HG03025 (cell line): ENCODE data around the gene SV2A.

Source experiments
- ATAC-seq: cut with Tn5 transposase; IDR thresholded peaks from one replicate; pipeline ENCODE4 v1.9.1; 2021; ENCODE audit warnings: mild to moderate bottlenecking, moderate library complexity; ENCODE audit not compliant: unreplicated experiment, low FRiP score

Gene SV2A

DNA sequence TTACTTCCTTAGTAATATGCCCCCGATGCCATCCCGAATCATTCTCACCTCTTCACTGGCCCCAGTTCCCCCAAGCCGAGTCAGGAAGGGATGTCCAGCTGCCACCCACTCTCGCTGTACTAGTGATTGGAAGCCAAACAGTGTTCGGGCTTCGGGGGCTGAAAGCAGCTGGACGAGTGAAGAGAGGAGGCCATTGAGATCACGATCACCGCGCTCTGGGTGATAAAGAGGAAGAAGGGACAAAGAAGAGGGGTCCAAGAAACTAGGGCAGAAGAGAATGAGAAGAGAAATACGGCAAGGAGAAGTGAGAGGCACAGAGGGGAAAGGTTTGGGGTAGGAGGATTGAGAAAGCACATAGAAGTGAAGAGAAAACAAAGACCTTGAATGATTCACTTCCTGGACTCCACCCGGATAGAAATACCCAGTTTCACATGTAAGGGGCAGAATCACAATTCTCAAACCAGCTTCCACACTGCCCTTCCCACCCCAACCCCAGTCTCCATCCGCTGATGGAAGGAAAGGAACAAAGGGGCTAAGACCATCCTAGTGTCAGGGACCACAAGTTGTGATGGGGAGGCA, 13.7 kb upstream of the SV2A start:
- ATAC-seq = no peak

DNA sequence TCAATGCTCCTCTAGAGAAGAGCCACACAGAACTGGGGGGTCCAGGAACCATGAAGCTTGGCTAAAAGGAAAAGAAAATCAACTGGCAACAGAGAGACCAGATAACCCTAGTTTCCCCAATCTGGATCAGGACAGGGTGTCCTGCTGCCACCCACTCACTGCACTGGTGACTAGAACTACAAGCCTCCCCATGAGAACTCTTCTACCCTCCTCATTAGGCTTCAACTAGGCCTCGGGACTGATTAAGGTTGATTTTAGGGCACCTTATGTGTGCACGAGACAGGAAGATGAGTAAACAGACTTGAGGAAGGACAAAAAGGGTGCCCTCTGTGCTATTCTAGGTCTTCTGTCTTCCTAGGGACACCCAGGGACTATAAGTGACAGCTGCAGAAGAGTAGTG, 12.2 kb upstream of the SV2A start:
- ATAC-seq = no peak

DNA sequence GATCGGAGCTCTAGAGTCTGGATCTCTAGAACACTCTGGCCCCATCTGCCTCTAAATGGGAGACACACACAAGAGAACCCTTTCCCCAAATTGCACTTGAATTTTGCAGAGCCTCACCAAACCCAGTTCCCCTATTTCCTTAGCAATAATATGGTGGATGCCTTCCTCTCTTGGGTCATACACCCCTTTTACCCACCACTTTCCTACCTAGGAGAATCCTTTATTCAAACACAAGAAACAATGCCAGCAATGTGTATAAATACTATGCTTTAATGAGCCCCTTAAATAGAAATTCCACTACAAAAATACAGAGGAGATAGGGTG, 10.7 kb upstream of the SV2A start:
- ATAC-seq = no peak

DNA sequence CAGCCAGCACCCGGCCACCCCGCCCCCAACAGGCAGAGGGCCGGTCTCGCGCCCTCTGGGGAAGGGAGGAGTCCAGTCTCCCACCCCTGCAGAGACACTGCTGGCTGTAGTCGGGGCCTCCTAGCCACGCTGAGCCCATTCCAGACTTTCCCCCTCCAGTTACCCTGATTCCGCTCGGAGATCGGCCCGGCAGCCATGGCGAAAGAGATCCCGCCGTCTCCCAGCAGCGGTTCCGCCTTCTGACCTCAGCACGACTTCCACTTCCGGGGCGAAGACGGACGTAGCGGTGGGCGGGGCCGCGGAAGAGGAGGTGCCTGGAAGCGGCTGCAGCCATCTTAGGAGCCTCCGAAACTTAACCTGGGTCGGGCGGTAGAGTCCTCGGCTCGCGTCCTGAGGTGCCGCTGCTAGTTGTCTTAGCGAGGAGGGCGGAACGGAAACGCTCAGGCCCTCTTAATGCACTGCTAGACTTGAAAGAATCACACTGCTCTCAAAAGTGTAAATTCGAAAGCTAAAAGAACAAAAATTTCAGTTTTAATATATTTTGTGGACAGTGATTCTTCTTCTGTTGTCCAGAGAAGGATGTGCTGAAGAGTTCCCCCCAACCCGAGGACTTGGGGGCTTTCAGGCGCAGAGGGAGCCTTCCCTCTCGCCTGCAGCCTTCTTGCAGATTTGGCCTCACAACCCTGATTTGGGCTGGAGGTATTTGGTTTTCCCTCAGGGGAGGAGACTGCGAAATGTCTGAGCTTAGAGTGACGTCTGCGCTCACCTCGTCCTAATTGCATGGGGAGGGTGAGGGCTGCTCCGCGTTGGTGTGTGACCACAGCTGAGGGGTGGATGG, 10.1 kb upstream of the SV2A start, which contains the start of gene SF3B4:
SF3B4 (minus strand) TSS at position 241 of the 838 bp plus-strand sequence; CDS start at position 197, 44 bp downstream.
- peak; percentile 91 for ATAC-seq

DNA sequence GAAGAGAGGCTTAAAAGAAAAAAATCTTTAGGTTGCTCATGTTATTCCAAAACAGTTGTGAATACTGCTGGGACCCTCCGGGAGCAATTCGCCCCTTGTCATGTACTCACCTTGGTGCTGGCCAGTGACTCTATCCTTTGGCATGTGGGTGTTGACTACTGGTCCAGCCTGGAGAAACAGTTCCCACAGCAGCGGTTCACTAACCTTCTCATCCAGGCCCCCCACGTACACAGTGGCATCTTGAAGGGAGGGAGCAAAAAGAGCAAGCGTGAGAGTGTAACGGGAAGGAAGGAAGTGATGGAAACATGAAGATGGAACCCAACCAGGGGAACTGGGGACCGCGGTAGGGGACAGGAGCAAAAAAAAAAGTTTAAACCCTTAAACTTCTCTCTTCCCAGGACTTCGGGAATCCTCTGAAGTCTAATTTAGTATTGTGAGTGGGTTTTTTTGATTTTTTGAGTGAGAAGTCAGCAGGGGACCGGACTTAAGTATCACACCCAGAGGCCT, 9.5 kb upstream of the SV2A start:
- ATAC-seq = peak; percentile 7

DNA sequence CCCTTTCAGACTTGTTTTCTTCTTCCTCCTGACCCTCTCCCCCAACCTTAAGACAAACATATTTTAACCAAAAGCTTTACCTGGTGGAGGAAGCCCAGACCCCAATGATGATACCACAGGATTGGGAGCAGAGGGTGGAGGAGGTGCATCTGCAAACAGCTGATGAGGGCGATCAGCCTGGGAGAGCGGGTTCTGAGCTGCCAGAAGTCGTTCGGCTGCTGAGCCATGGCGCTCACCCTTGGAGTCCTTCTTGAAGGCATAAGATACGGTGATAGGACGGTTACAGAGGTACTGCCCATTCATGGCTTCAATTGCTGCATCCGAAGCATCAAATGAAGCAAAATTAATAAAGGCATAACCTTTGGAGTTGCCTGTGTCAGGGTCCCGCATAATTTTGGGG, 8.7 kb upstream of the SV2A start:
- no peak for ATAC-seq

DNA sequence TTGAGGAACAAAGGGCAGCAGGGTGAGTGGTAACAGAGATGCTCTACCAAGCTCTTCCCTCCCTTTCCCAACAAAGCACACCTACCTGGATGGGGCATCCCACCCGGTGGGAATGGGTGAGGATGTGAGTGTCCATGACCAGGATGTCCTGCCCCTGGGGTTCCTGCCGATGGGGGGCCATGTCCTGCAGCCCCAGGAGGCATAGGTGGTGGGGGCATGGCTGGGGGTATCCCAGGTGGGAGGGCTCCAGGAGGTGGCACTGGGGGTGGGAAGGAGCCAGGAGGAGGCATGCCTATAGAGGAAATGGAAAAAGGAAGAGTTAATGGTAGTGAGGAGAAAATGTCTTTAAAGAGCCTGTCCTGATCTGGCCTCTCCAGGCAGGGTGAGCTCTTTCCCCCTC, 8.1 kb upstream of the SV2A start:
- no peak for ATAC-seq

DNA sequence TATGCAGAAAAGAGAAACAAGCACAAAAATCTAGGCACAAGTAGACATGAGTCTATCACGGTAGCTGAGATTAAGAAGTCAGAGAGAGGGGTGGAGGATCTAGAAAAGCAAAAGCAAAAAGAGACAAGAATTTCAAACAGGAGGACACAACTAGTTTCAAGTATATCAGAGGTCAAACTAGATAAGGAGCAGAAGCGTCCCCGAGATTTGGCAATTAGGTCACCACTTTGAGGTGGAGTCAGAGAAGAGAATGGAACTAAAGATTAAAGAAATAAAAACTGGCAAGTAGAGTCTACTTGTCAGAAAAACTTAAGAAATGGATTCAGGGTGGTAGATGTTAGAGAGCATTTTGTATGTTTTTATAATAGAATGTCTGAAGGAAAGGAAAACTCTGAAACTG, 7.7 kb upstream of the SV2A start:
- no peak for ATAC-seq

DNA sequence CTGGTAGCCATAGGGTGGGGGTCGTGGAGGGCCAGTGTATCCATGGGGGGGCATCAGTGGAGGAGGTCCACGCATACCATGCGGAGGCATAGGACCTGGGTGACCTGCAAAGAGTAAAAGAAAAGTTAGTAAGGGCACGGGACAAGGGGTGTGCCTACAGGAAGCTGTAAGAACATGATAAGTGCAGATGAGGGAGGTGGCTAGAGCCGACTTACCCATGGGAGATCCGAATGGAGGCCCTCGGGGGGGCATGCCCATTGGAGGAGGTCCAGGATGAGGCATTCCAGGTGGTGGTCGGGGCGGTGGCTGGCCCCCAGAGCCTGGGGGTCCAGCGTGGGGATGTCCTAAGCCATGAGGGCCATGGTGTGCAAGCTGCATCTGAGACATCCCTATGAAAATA, 6.0 kb upstream of the SV2A start:
- no peak for ATAC-seq

DNA sequence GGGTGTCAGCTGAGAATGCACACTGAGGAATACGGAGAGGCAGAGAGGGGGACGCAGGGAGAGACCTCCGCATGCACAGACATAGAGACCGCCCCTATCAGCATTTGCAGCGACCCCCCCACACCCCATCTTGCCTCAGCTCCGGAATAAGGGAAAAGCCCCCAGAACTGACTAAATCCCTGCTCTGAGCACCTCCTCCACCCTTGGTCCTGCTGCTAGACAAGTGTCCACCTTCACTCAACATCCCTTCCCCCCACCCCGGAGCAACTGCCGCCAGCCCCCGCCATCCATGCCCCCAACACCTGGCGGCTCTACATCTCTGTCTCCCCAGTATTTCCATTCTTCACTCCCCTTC, 769 bp downstream of the SV2A start:
- ATAC-seq = no peak

DNA sequence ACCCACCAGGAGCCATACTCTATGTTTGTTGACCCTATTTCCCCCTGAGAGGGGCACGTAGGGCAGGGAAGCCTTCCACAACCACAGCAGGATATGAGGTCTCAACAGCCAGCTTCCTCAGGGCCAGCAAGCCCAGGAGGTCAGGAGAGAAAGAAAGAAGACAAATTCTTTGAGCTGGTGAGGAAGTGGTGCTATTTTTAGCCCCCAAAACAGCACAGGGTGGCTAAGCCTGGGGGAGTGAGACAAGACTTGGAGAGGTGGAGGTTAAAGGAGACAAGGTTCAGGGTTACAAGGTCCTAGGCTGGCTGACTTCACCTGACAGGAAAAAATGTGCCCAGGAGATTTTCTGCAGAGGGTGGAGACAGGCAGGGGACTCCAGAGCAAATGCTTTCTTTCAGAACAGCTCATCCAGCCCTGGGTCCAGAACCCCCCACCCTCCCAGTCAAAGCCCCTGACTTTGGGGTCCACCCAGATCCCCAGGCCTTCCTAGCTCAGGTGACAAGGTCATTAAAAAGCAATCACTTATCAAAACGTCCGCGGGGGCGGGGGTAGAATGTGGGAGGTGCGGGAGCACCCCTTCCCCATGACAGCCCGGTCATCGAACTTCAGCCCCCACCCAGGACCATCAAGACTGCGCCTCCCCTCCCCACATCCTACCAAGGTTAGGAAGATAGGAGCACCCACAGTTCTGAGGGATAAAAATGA, 1.3 kb downstream of the SV2A start:
- no peak for ATAC-seq

DNA sequence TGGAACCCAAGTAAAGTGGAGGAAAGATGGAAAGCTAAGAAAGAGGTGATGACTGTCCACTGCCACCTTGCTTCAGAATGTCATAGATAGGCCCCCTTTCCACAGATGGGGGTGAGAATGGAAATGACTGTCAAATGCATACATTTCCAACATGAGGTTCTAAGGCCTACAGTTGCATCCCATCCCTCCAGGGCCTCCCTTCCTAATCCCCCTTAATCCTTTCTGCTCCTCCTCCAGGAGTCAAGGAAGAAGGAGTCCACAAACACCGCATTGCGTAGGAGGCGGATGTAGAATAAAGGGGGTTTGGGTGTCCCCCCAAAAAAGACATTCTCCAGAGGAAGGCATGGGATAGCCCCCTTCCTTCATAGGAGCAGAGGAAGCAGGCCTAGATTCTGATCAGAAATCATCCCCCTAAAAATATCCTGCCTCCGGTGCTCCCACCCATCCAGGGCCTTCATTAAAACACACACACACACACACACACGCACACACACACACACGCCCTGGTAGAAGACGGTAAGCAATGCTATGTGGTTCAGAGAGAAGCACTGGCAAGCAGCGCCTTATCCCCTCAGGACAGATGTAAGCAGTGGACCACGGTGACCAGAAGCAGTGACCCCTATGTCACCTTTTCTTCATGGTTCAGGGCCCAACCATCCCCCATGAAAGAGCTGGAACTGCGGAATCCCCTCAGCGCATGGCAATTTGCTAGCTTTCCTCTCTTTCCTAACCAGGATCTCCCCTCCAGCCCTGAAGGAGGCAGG, 2.0 kb downstream of the SV2A start:
- ATAC-seq = no peak

DNA sequence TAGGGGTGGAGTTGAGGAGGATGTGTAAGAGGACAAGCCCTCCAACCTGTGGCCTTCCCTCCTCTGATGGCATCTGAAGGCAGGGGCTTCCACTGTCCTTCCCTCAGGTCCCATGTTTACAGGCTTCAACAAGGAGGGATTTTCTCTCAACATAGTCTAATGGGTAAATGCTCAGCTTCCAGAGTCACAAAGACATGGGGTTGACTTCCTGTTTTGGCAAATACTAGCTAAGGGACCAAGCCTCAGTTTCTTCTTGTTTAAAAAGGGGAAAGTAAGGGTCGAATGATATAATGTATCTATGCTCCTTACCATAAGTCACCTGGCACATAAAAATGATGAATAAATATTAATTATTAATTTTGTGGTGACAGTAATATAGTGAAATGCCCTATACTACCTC, 3.1 kb downstream of the SV2A start:
- no peak for ATAC-seq

DNA sequence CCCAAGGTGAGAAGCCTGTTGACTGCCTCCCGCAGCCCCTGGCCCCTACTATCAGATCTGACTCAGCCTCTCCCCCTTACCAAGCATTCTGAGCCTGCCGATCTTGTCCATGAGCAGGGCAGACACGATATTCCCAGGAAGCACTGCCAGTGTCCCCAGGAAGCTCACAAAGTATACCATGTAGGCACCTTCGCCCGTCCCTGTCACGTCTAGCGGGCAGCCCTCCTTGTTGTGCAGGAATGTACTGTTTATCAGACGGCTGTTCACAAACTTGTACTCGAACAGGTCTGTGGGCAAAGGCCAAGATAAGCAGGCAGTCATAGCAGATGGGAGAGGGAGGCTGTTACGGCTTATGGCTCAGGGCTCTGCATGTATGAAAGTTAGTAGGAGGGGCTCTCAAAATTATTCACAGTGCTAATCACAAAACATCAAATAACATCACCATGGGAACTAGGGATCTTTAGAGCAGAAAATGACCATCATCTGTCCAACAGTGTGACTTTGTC, 11.0 kb downstream of the SV2A start:
- no peak for ATAC-seq

DNA sequence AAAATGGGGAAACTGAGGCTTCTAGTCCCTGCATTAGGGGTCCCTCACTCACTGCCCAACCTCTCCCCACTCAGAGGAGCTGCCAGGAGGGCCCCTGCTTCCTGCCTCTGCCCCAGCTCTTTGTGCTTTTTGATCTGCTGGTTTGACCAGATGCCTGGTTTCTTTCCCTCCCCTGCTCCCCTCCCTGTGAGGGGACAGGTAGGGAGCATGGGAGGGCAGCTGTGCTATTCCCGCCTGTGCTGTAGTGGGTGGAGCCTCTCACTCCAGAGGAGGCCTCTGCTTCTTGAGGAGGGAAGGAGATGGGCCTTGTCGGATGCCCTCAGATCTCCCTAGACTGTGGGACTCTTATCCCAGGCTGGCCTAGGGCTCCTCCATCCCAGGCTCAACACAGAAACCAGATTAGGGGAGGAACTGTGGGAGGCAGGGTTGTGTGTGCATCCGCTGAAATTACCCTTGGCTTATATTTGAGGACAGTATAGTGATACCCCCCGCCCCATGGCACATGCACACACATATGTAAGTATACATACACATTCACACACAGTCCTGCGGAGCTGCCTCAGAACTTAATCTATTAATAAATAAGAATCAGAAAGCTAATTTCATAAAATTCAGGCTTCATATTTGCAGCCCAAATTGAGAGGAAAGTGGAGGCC, 13.7 kb downstream of the SV2A start:
- ATAC-seq = no peak

DNA sequence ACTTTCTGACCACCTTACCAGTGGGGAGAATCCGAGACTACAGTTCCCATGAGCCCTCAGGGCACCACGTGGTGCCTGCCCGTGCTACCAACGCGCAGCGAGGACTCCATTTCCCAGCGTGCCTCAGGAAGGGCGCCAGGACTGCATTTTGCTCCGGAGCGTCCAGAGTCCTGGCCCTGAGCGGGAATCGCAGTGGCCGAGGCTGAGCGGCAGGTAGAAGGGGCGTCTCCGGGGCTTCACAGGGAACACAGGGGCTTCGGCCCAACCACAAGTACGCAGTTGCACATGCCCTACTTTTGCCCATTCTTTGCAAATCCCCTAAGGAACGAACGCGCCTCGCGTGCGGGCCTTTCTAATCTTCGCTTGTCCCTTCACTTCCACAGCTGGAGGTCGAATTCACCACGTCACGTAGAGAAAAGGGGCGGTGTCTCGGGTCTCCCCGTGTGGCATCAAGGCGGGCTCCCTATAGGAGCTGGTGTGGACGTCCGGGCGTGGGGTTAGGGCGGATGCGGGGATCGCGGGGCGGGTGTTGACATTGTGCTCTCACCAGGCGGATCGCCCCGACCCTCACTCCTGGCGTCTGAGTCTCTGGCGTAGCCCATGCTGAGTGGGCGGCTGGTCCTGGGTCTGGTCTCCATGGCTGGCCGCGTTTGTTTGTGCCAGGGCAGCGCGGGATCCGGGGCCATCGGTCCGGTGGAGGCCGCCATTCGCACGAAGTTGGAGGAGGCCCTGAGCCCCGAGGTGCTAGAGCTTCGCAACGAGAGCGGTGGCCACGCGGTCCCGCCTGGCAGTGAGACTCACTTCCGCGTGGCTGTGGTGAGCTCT, 18.0 kb downstream of the SV2A start, which contains the start of gene BOLA1:
BOLA1 (plus strand) TSS at position 109 of the 825 bp plus-strand sequence; CDS start at position 601, 492 bp downstream.
- ATAC-seq = peak; percentile 77

DNA sequence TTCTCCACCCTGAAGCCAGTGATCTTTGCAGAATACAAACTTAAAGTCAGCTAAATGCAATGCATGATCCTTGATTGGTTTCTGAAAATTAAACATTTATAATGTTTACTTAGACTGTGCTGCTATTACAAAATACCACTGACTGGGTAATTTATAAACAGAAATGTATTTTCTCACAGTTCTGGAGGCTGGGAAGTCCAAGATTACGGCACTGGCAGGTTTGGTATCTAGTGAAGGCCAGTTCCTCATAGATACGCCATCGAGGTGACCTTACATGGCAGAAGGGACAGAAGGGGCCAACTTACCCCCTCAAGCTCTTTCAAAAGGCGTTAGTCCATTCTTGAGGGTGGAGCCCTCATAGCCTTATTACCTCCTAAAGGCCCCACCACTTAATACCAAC, 21.1 kb downstream of the SV2A start:
- ATAC-seq = no peak

DNA sequence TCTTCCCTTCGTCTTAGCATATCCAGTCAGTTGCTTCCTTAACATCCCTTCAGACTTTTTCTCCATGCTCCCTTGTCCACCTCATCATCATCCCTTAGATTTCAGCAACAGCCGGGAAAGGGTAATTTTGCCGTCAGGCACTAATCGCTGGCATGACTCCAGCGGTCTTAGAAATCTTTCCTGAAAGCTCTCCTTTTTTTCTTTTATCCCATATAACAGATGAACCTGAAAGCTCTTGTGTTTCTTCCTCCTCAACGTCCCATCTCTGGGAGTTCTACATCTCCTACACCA, 28.7 kb downstream of the SV2A start:
- no peak for ATAC-seq

DNA sequence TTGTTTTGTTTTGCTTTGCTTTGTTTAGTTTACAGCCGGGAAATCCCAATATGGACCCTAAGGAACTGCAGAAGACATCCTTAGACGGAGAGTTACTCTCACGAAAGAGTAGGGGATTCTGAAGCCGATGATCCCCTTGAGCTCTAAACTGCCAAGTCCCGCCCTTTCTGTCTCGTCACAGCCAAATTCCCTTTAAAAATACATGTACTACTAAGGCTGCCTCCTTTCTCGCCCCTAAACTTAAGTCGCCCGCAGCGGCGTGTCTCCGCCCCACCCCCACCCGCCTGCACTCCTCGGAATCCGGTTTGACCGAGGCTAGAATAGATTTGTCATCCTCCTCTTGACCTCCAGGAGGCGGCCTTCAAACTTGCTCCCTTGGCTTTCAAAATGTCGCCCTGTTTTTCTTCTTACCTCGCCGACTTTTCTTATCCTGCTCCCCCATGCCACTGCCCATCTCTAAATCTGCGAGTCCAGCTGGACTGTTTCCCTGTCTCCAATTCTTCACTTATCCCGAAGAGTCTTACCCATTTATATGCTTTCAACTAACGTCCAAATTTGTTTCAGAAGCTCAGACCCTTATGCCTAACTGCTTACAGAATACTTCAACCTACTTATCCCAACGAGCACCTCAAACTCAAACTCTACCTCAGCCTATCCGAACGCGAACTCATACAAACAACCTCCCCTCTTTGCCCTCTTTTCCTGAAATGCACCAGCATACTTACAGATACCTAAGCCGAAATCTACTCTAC, 29.2 kb downstream of the SV2A start:
- ATAC-seq = peak; percentile 9
